ENCODE results near the gene AACS.
A peak's percentile ranks its signal among the peaks of the same experiment; 100 is the strongest.
"Not testable (repeated sequence)": the region's sequence is repeated elsewhere in the genome, so short reads cannot be mapped to it uniquely, and the experiment has no call there.

The AACS gene

GRCh38 chr12:125091401-125091800, 26.2 kb downstream of the AACS start:
- peak; percentile 17 for DNase-seq (ENCODE audit: low spot score)

DNA sequence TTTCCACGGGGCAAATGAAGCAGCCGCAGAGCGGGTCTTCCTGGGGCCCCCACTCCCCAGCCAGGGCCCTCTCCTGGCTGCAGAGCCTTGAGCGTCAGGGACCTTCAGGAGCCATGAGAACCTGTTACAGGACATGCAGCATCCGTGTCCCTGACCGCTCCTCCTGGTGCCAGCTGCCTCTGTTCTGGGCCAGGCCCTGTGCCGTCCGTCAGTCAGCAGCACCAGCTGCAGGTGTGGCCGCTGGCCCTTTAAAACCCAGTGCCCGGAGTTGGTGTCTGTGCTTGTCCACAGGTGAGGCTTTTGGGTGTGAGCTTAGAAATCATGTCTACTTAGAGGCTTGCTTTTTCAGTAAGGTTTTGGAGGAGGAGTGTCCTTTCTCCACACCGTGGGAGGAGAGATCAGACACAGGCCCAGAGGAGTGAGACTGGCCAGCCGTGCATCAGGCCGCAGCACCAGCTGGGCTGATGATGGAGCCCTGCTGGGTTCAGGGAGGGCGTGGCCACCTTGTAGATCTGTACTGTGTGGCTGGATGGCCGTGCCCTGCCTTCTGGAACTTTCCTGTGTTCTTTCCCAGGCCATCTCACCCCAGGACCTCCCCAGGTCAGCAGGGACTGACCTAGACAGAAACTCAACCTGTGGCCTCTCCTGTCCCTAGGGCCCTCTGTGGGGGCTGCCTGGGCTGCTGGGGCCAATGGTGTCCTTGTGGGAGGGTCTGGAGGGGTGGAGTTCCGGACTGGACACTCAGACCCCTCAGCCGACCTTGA, 27.1 kb downstream of the AACS start:
- DNase-seq (ENCODE audit: low spot score): no peak

DNA sequence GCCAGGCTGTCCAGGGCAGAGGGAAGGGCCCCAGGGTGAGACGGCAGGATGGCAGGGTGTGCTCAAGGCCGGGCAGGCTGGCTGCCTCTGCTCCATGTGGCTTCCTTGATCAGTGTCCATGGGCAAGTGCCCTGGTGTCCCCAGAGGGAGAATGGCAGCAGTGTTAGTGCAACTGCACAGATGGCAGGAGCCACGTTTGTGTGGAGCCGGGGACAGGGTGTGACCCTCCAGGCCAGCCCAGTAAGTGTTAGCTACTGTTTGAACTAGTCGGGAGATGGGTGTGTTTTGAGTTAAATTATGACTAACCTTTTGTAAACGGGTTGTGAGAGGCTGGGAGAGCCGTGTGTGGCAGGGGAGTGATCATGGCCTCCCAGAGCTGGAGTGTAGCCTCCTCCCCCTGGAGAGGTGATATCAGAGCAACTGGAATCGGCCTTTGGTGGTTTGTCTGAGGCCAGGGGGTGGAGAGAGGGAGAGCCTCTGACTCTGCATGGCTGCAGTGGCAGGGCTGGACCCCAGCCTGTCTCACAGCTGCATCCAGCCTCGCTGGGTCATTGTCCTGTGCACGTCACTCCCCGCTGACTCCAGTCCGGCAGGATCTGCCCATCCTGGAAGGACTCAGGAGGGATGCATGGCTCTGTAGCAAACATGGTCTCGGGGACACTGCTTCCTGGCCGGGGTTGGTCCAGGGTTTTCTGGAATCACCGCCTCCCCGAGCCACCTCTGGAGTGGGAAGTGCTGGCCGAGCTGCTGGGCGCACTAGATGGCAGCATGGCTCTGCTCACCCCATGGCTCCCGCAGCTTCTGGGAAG, 27.8 kb downstream of the AACS start:
- DNase-seq (ENCODE audit: low spot score): peak; percentile 60

- no peak for DNase-seq (ENCODE audit: low spot score)
Observed at GRCh38 chr12:125093681-125094330, 28.6 kb downstream of the AACS start.

DNA sequence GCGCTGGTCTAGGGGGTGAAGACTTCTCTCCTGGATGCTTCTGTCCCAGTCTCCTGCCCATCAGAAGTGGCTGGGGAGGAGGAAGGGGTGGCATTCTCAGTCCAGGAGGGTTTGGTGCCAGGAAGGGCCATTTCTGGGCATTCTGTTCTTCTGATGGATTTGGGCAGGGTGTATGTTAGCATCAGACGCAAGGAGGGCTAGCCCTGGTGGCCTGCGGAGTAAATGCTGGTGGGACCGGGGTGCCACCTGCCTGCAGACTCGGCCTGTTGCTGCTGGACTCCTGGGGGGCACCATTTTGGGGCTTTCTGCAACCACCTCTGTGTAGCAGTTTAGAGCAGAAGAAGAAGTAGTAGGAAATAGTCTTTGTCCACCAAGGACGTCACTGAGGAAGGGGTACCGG, 31.7 kb downstream of the AACS start:
- DNase-seq (ENCODE audit: low spot score): no peak

DNA sequence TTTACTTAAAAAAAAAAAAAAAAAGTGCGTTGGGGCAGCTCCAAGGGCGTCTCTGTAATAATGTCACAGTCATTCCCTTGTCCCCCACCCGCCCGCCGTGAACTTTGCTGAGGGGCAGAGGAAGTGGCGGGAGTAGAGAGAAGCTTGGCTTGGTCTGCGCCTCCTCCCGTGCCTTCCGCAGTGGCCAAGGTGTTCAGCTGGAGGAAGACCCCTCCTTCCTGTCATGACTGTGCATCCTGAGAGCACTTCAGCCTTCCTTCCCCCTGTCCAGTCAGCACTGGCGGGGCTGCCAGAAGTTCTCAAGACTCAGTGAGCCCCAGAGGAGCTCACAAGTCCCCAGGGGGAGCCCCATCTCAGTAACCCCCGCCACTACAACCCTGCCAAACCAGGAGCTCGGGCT, 32.2 kb downstream of the AACS start:
- no peak for DNase-seq (ENCODE audit: low spot score)

GRCh38 chr12:125098676-125099408, 33.6 kb downstream of the AACS start:
- DNase-seq (ENCODE audit: low spot score): no peak

- DNase-seq (ENCODE audit: low spot score): no peak
Observed at GRCh38 chr12:125099409-125099782, 34.2 kb downstream of the AACS start.

- DNase-seq (ENCODE audit: low spot score): no peak
Observed at GRCh38 chr12:125100551-125101434, 35.6 kb downstream of the AACS start.

- no peak for DNase-seq (ENCODE audit: low spot score)
Observed at GRCh38 chr12:125104982-125105381, 39.7 kb downstream of the AACS start.

GRCh38 chr12:125105600-125105999, 40.4 kb downstream of the AACS start:
- no peak for DNase-seq (ENCODE audit: low spot score)

- no peak for DNase-seq (ENCODE audit: low spot score)
Observed at GRCh38 chr12:125110641-125111360, 45.6 kb downstream of the AACS start.

DNA sequence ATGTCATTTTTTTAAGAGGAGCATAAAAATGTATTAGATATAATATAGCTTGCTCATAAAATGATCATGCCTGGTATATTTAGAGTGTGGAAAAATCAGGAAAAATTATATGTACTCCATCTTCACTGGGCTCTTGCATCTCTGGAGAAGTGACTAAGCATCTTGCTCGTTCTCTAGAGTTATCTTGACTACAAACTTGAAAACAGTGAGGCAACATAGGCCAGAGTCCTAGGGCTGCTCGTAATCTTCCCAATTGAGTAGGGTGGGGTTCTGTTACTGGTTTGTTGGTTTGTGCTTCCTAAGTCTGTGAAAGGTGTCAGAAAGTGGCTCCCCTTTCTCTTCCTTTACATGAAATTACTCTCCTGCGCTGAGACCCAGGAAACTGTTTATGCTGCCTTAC, 46.2 kb downstream of the AACS start:
- DNase-seq (ENCODE audit: low spot score): no peak

GRCh38 chr12:125112614-125113013, 47.4 kb downstream of the AACS start:
- not testable (repeated sequence) for DNase-seq (ENCODE audit: low spot score)

- DNase-seq (ENCODE audit: low spot score): no peak
Observed at GRCh38 chr12:125113263-125113662, 48.0 kb downstream of the AACS start.

- DNase-seq (ENCODE audit: low spot score): no peak
Observed at GRCh38 chr12:125113789-125114188, 48.6 kb downstream of the AACS start.

- DNase-seq (ENCODE audit: low spot score): no peak
Observed at GRCh38 chr12:125114365-125115141, 49.3 kb downstream of the AACS start.

- no peak for DNase-seq (ENCODE audit: low spot score)
Observed at GRCh38 chr12:125120566-125120965, 55.3 kb downstream of the AACS start.

GRCh38 chr12:125121106-125121505, 55.9 kb downstream of the AACS start:
- DNase-seq (ENCODE audit: low spot score): no peak

DNA sequence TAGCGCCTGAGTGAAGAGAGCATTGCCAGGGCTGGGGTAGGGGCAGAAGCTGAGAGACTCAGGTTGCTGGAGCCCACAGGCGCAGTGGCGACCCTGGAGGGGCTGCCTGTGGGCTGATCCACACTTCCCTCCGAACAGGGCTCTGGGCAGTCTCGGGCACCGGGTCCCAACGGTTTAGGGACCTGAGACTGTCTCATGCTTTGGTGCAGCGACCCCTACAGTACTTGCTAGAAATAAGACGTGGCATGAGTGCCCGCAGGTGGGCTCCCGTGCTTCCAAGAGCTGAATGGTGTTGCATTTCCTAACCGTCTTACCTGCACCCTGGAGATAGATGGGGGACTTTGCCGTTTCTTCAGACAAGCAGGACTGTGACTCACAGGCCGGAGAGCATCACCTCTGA, 57.4 kb downstream of the AACS start:
- DNase-seq (ENCODE audit: low spot score): no peak
